MV-4-11 (cell line): ENCODE results near the gene ZNF787.
A peak's percentile ranks its signal among the peaks of the same experiment; 100 is the strongest.

ENCODE experiments used
- DNase-seq: peaks from one replicate; lab custom pipeline; 2025; lab: John Stamatoyannopoulos, UW

ZNF787 gene

DNA sequence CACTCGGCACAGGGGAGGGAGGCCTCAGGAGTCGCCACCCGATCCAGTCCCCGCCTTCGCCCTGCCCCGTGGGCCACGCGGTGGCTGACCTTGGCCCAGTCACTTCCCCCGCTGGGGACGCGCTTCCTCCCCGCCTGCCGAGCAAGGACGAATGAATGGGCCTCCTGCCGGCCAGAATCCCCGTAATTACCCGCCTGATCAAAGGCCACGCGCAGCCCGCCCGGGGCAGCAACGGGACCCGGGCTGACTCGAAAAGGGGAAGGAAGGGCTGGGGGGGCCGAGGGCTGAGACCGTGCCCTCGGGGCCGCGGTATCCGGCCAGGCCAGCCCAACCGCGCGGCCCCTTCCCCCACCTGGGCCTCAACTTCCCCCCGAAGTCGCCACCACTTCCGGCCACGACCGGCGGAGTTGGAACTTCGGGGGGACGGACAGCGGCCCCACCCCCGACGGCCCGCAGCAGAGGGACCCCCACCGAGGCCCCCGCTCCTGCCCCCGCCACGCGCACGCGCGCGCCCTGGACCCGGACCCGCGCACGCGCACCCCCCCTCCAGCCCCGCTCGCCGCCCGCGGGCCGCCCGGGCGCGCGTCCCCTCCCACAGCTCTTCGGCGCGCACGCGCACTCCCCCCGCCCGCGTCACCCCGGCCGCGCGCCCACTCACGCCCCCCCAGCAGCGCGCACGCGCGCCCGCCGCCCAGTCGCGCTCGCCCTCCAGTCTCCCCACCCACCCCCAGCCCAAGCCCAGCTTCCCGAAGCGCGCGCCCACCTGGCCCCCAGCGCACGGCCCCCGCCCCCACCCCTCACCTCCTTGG, 520 bp downstream of the ZNF787 start:
- DNase-seq: peak; percentile 83

DNA sequence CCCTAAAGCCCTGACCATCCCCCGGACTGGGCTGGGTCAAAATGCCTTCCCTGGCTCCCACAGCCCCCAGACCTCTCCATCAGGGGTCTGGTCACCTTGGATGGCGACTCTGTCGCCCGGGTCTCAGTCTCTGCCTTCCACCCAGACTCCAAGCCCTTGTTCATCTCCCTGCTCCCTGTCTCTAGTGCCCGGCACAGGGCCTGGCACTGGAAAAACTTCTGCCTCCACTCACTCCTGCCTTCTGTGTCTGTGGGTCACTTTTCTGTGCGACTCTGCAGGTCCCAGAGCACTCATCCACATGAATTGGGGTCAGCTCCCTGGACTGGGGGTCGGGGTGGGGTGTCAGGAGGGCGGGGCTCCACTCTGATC, 1.1 kb downstream of the ZNF787 start:
- DNase-seq: no peak

GRCh38 chr19:56119582-56119978, 1.5 kb downstream of the ZNF787 start:
- DNase-seq: no peak

- peak; percentile 50 for DNase-seq
Measured at GRCh38 chr19:56118666-56119581, 2.2 kb downstream of the ZNF787 start.

- no peak for DNase-seq
Measured at GRCh38 chr19:56117889-56118288, 3.2 kb downstream of the ZNF787 start.

DNA sequence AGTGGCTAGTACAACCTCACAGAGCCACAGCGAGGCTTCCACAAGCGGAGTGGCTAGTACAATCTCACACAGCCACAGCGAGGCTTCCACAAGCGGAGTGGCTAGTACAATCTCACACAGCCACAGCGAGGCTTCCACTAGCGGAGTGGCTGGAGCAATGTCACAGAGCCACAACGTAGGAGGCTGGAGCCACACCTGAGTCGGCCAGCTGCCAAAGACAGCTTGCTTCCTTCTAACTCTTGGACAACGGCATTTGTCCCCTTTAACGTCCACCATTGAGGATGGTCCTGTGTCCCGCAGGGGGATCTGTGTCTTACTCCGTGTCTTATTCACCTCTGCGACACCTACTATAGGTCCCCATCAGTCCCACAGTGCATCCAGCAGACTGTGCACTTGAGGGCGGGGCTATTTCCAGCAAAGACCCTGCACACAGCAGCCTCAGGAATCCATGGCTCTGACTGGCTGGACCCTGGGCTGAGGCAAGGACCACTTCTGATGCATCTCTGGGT, 3.7 kb downstream of the ZNF787 start:
- DNase-seq: no peak

- DNase-seq: no peak
Measured at GRCh38 chr19:56116606-56117005, 4.5 kb downstream of the ZNF787 start.

GRCh38 chr19:56115490-56115889, 5.6 kb downstream of the ZNF787 start:
- no peak for DNase-seq

GRCh38 chr19:56114778-56115110, 6.4 kb downstream of the ZNF787 start:
- DNase-seq: no peak

GRCh38 chr19:56114051-56114777, 6.9 kb downstream of the ZNF787 start:
- DNase-seq: no peak

DNA sequence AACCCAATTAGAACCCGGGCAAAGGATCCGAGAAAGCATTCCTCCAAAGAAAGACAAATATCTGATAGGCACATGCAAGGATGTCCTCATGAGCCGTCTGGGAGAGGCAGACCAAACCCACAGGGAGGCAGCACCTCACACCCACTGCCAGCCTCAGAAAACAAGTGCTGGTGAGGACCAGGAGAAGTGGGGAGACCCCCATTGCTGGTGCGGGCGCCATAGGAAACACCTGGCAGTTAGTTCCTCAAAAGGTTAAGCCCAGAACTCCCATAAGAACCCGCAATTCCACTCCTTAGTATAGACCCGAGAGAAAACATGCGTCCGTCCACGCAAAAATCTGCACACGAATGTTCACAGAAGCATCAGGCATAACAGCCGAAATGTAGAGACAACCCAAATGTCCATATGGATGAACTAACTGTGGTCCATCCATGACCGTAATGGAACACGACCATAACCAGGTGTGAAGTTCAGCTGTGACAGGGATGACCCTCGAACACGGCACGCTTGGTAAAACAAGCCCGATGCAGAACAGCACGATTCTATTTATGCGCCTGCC, 7.9 kb downstream of the ZNF787 start:
- peak; percentile 28 for DNase-seq

DNA sequence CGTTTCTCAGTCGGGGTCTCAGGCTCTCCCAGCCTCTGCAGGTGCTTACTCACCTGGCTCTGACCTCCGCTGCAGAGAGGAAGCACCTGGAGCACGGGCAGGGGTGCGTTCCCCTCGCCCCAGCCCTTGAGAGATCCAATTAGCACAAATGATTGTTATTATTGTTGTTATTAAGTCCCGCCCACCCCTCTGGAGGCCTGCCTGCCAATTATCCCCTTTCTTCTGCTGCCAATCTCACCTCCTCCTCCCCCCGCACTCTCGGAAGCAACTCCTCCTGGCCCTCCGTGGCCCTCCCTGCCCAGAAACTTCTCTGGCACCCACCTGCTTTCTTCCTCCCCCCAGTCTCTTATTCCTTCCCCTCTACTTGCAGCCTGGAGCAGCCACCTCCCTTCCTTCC, 8.8 kb downstream of the ZNF787 start:
- no peak for DNase-seq

DNA sequence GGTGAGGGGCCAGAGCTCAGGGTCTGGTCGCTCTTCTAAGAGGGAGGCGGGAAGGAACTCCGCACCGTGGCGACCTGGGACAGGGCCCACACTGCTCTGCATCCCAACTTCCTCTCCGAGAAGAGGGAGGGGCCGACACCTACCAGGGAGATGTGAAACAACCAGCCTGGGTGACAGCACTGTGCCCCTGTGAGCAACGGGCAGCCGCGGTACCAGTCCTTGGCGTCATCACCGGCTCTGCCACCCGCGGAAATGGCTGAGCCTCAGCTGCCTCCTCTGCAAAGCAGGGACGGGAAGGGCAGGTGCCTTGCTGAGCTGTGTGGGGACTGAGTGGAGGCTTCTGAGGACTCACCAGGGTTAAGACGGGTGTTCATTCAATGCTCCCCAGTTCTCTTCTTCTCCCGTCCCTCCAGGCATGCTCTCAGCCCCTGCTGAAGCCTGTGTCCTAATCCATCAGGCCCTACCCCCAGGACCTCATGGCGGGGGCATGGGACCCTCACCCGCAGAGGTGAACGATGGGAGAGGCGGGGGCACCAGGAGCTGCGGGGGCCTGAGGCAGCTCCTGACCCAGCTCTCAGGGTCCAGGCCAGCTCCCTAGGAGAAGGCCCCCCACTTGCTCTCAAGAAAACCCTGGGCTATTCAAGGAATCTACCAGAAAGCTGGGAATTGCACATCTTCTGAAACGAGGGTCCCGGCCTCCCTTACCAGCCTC, 9.3 kb downstream of the ZNF787 start:
- DNase-seq: peak; percentile 89

GRCh38 chr19:56110515-56111448, 10.3 kb downstream of the ZNF787 start:
- DNase-seq: peak; percentile 31

GRCh38 chr19:56109226-56109625, 11.9 kb downstream of the ZNF787 start:
- DNase-seq: no peak

GRCh38 chr19:56108447-56109195, 12.5 kb downstream of the ZNF787 start:
- no peak for DNase-seq

DNA sequence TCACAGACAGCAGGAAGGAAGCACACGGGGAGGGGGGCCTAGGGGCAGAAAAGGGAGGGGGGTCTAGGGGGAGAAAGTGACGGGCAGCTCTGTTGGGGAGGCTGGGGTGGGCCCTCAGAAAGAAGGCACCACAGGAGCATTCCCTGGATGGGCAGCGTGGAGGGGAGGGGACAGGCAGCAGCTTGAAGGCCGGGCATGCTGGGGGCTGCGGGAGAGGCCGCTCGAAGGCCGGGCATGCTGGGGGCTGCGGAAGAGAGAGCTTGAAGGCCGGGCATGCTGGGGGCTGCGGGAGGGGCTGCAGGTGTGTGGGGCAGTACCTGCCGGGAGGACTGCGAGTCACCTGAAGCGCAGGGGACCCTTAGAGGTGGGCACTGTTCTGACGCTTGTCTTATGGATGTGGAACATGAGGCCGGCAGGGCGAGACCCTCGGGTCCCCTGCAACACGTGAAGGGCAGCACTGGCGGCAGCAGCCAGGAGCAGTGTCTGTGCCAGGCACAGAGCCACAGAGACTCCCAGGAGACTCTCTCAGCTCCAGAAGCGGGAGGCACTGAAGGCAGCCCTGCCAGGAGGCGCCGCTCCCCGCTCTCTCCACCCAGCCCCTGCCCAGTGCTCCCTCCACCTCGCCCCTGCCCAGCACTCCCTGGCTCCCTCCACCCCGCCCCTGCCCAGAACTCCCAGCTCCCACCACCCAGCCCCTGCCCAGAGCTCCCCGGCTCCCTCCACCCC, 13.3 kb downstream of the ZNF787 start:
- DNase-seq: no peak

GRCh38 chr19:56106993-56107392, 14.1 kb downstream of the ZNF787 start:
- no peak for DNase-seq

GRCh38 chr19:56106397-56106849, 14.7 kb downstream of the ZNF787 start:
- DNase-seq: no peak
